GM18511 (cell line): ENCODE data around the gene SYT15B.
"Not testable (repeated sequence)": the region's sequence is repeated elsewhere in the genome, so short reads cannot be mapped to it uniquely, and the experiment has no call there.

Experiments used
- ATAC-seq: cut with Tn5 transposase; IDR thresholded peaks from one replicate; pipeline ENCODE4 v1.9.1; 2021; ENCODE audit warnings: mild to moderate bottlenecking, moderate library complexity; ENCODE audit not compliant: unreplicated experiment

Gene SYT15B

DNA sequence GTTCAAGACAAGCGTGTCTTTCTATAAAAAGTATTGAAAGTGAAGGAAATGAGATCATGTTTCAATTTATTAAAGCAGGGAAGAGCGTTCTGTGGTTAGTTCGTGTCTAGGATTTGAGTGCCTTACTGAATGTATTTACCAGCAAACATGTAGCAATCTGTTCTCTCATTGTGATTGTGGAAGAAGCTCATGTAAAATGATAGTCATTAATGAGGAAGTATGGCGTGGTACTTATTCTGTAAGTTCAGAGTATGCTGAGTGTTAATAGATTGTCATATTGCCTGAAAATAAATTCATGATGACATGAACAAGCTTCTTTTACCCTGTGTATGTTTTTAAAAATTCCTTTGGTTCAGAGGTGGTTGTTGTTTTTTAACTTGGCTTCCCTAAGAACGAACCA is 32.5 kb downstream of the SYT15B start:
- ATAC-seq = not testable (repeated sequence)

DNA sequence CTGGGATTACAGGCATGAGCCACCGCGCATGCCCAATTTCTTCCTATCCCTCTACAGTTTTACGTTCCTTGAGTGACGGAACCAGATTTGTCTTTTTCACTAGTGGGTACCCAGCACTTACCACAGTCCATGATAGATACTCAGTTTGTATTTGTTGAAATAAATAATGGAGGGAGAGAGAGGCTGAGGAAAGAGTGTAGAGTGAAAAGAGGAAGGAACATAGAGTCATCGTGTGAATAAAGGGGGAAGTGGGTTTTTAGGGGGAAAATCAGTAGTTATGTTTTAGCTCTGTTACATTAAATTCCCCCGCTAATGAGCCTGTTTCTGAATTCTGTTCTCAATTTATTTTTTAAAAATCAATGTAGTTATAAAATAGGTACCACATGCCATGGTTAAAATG is 37.7 kb downstream of the SYT15B start:
- not testable (repeated sequence) for ATAC-seq

DNA sequence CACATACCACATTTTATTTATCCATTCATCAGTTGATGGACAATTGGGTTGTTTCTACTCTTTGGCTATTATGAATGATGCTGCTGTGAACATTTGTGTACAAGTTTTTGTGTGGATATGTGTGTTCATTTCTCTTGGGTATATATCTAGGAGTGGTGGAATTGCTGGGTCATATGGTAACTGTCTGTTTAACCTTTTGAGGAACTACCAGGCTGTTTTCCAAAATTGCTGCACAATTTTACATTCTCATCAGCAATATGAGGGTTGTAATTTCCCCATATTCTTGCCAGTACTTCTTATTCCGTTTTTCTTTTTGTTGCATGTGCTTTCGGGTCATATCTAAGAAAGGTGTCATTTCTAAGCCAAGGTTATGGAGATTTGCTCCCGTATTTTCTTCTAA is 38.3 kb downstream of the SYT15B start:
- not testable (repeated sequence) for ATAC-seq

DNA sequence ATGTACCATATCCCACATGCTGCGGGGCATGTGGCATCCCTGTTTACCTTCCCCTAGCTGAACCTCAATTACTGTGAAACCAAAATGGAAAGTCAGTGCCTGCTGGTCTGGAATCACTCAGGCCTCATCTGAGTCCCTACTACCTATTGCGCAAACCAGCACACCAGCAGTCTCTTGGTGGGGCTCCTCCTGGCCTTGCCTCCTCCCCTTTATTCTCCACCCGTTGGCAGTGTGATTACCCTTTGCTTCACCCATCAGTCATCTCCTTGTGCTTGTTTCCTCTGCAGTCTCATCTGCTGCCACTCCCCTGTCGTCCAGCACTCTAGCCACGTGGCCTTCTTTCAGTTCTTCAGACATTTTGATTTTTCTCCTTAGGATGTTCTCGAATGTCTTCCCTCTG is 39.3 kb downstream of the SYT15B start:
- not testable (repeated sequence) for ATAC-seq

DNA sequence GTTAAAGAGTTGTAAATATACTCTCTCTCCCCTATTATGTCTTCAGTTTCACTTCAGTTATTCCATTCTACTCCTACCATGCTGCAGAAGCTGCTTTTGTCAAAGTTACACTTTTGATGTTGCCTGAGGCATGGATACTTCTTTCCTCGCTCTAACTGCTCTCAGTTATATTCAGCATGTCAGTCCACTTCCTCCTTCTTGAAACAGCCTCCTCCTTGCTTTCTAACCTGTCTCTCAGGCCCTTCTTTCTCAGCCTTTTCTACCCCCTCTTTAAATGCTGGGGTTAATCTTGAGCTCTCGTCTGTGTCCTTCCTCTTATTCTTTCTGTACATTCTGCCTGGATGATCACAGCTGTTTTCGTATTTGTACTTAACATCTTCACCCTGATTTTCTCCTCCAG is 40.0 kb downstream of the SYT15B start:
- not testable (repeated sequence) for ATAC-seq

DNA sequence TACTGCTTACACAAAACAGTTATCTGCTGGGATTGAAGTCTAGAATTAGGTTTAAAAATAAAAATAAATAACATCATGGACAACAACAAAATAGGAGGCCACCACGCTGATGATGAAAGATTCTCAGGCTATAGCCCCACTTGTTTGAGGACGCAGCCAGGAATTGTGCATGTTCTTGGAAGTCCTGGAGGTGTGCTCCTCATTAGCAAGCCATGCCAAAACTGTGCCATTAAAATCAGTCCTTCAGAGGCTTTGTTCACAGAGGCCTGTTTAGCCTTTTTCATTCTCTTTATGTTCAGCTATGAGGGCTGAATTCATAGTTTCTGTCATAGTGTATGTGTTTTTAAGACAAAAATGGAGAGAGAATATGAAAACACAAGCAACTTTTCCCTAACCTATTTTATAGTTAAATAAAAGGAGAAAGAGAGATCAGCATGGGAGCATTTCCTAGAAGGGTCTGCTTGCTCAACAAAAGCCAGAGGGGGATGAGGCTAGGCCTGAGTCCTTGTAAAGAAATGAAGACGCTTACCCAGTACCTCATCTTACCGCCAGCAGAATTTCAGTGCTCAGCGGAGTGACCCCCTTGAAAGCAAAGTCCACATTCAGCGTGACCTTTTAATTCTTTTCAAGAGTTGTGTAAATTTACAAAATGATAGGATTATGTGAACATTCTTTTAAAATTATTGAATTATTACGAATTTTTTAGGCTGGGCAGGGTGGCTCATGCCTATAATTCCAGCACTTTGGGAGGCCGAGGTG is 46.2 kb downstream of the SYT15B start:
- ATAC-seq = not testable (repeated sequence)
